ENCODE measurements around the gene FCHO2.

FCHO2 gene

DNA sequence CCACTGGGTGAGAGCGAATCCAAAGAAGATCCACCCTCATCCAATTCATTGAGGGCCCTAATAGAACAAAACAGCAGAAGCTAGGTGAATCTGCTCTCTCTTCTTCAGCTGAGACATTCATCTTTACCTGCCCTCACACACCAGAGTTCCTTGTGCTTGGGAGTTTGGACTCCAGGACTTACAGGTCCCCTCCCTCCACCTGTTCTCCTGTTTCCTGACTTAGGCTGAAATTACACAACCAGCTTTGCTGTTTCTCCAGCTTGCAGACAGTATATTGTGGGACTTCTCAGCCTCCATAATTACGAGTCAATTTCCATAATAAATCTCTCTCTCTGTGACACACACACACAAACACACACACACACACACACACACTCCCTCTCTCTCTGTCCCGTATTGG is 183.6 kb downstream of the FCHO2 start:
- FAIRE-seq = no peak
